Adrenal gland (tissue), 12 donors: ENCODE results near the gene VSX2. TPM values are rescaled to one million over a fixed set of nuclear protein-coding genes. Genes with fewer than 3 reads are reported as not detected.
A peak's percentile ranks its signal among the peaks of the same experiment; 100 is the strongest.

ENCODE experiments used
- DNase-seq, 7 donors: peaks; one replicate each; pipeline ENCODE4 v3.0.0-alpha.2; 2019 to 2020
- H3K27ac ChIP-seq, 5 donors: fragments of 200-600 bp; sonication (generic) in 4 of 5; 1 replicate in 3 of 5; 2 replicates in 2 of 5; pipeline versions ENCODE4 v1.5.1 to v1.8.0; 2016 to 2020; ENCODE audit warnings: mild to moderate bottlenecking in 1 of 5
- H3K27me3 ChIP-seq: fragments of 200-600 bp; 2 replicates; pipeline ENCODE4 v1.8.0; 2021
- H3K36me3 ChIP-seq, 2 donors: fragments of 200-600 bp; replicated peaks in 1 of 2; 1 replicate in 1 of 2; 2 replicates in 1 of 2; pipeline versions ENCODE4 v1.5.1 to v1.8.0; 2018 to 2022
- H3K4me1 ChIP-seq, 2 donors: fragments of 200-600 bp; replicated peaks in 1 of 2; 1 replicate in 1 of 2; 2 replicates in 1 of 2; pipeline versions ENCODE4 v1.5.1 to v1.8.0; 2018 to 2021
- H3K4me3 ChIP-seq, 4 donors: fragments of 200-600 bp; sonication (generic) in 3 of 4; one replicate each; pipeline ENCODE4 v1.5.1; 2016 to 2018
- H3K9me3 ChIP-seq, 3 donors: fragments of 200-600 bp; sonication (generic) in 1 of 3; replicated peaks in 1 of 3; 1 replicate in 2 of 3; 2 replicates in 1 of 3; pipeline versions ENCODE4 v1.5.1 to v1.8.0; 2016 to 2021
- POLR2A ChIP-seq, 2 donors: fragments of 450-650 bp; IDR thresholded peaks; one replicate each; pipeline ENCODE4 v1.6.1; 2017; ENCODE audit warnings: antibody characterized with exemption in 2 of 2, mild to moderate bottlenecking in 2 of 2, moderate library complexity in 1 of 2
- WGBS, 4 donors: extraction: QIAGEN DNeasy Blood & Tissue Kit in 2 of 4; methylation state at CpG; one replicate each; pipeline versions ENCODE4 v1.1.5 to v1.1.7; 2013 to 2017; 5-methylcytosine and 5-hydroxymethylcytosine counted together
- intact Hi-C, 2 donors: fragments of 100-400 bp; cut with DNase I; formaldehyde crosslinking; loops; one replicate each; pipeline versions ENCODE4 v1.14.1 to v1.15.0; 2022 to 2023
- polyA plus RNA-seq, 3 donors: library from polyadenylated mRNA; stranded (reverse); fragments of 200-250 nt in 2 of 3; fragments of 350-450 nt in 1 of 3; fragmentation: Illumina TruSeq in 1 of 3; extraction: RNeasy Lipid Tissue Mini Kit (QIAGEN cat#74804) in 1 of 3; gene quantifications; one replicate each; pipeline ENCODE4 v1.2.3, GENCODE V29; 2013 to 2014
- total RNA-seq, 9 donors: library from RNA; depleted of rRNA in 4 of 9; stranded (reverse); fragments of >200 nt in 4 of 9; fragments of 120-200 nt in 1 of 9; fragmentation: NEBNext Ultra II Directional in 1 of 9; extraction: Animal tissue kit (Norgen Biotek cat#: 25700) in 1 of 9; gene quantifications; one replicate each; pipeline versions ENCODE4 v1.1.0 to v1.2.4, GENCODE V29; 2013 to 2023
- TF ChIP-seq, protein P1 (sequence below), 6 experiments: fragments of 450-650 bp in 4 of 6; fragments of 200-600 bp in 2 of 6; sonication (generic) in 1 of 6; IDR thresholded peaks; 1 replicate in 5 of 6; 2 replicates in 1 of 6; pipeline versions ENCODE4 v1.5.1 to v1.8.0; 2016 to 2021; ENCODE audit warnings: antibody characterized with exemption in 6 of 6, mild to moderate bottlenecking in 2 of 6, moderate library complexity in 1 of 6
- donor health status: healthy with polysubstance abuse.
- donor health status: Bipolar disorder and iron deficiency.
- donor health status: DM: yes; HTN: yes; CAD: no.
- donor health status: DM: no; HTN: no; CAD: no.
- donor health status: DM: no; HTN: no; CAD: no.
- donor health status: DM: yes; HTN: yes; CAD: no.

VSX2 gene
- total and polyA plus RNA-seq, 12 donors: not detected

DNA sequence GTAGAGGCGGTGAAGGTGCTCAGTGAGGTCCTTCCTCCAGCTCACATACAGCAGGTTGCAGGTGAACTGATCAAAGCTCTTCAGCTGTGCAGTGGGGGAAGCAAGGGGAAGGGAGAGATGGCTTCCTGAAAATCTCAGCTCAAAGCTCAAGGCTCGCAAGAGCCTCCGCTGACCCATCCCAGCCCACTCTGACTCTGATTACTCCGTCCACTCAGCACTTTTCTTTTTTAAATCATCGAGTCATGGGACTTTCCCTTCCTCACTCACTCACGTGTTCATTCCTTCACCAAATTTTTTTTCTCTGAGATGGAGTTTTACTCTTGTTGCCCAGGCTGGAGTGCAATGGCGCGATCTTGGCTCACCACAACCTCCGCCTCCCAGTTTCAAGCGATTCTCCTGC, 58.7 kb downstream of the VSX2 start:
- TF ChIP-seq POLR2A (IDR thresholded peaks at IDR 0.05): no peak
- TF ChIP-seq, protein P1, sequence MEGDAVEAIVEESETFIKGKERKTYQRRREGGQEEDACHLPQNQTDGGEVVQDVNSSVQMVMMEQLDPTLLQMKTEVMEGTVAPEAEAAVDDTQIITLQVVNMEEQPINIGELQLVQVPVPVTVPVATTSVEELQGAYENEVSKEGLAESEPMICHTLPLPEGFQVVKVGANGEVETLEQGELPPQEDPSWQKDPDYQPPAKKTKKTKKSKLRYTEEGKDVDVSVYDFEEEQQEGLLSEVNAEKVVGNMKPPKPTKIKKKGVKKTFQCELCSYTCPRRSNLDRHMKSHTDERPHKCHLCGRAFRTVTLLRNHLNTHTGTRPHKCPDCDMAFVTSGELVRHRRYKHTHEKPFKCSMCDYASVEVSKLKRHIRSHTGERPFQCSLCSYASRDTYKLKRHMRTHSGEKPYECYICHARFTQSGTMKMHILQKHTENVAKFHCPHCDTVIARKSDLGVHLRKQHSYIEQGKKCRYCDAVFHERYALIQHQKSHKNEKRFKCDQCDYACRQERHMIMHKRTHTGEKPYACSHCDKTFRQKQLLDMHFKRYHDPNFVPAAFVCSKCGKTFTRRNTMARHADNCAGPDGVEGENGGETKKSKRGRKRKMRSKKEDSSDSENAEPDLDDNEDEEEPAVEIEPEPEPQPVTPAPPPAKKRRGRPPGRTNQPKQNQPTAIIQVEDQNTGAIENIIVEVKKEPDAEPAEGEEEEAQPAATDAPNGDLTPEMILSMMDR (IDR thresholded peaks at IDR 0.05): no peak
- no peak overlapping the region for H3K4me3 ChIP-seq
- WGBS, 4 donors: 92 to 95% (median 93%) methylated on average over 10 of the region's 10 CpGs
- H3K9me3 ChIP-seq: no peaks in the 10 kb centered on the region
- no peak overlapping the region for H3K27ac ChIP-seq
- DNase-seq: no peak
- H3K4me1 ChIP-seq: peaks cover 21 to 22% of the 10 kb centered on the region in 2 donors
- no peaks in the 10 kb centered on the region for H3K27me3 ChIP-seq
- intact Hi-C loops: no loop called here
- H3K36me3 ChIP-seq: peaks cover 0 to 49% of the 10 kb centered on the region in 2 donors

DNA sequence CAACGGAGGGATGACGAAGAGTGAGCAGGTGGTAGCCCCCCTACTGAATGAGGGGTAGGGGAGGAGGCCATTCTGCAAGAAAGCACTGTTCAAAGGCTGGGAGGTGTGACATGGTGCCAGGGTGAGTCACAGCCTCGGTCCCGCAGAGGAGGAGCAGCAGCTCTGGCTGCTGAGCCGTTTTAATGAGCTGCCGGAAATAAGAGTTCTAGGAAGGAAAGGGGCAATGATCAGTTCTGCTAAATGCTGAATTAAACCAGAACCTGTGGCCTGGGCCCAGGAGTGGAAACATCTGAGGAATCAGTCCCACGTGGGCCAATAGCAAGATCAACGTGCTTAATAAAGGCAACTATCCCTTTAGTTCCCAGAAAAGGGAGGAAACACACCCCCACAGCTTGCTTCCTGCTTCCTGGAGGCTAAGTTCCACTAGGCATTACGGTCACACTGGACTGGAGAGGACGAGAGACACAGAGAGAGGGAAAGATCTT, 59.9 kb downstream of the VSX2 start:
- Histone ChIP-seq H3K4me3 (no peak overlapping the region), H3K9me3 (no peaks in the 10 kb centered on the region), H3K4me1 (peaks cover 25 to 27% of the 10 kb centered on the region in 2 donors), H3K36me3 (peaks cover 0 to 42% of the 10 kb centered on the region in 2 donors), H3K27ac (peak overlapping the region in 3 of 5 donors; percentile 24 to 64 (median 50)), H3K27me3 (no peaks in the 10 kb centered on the region)
- TF ChIP-seq POLR2A (IDR thresholded peaks at IDR 0.05): no peak
- TF ChIP-seq, protein P1 (IDR thresholded peaks at IDR 0.05): no peak
- peak in 6 of 7 donors; percentile 36 to 79 (median 59) for DNase-seq
- intact Hi-C loops: no loop called here
- WGBS, 4 donors: 33 to 69% (median 55%) methylated on average over 8 to 10 of the region's 10 CpGs

DNA sequence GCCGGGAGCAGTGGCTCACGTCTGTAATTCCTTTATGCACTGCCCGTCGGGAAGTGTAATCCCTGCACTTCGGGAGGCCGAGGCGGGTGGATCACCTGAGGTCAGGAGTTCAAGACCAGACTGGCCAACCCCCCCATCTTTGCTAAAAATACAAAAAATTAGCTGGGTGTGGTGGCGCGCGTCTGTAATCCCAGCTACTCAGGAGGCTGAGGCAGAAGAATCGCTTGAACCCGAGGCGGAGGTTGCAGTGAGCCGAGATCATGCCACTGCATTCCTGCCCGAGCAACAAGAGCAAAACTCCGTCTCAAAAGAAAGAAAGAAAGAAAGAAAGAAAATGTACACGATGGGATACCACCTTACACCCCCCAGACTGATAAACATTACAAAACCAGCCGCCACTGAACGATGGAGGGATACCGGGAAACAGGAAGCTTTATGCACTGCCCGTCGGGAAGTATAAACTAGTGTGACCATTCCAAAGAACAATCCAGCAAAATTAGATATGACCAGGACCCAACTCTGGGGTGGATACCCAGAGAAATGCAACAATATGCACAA, 62.4 kb downstream of the VSX2 start:
- Histone ChIP-seq H3K27ac (peak overlapping the region in 2 of 5 donors; percentile 87), H3K4me1 (peaks cover 25 to 27% of the 10 kb centered on the region in 2 donors), H3K36me3 (peaks cover 0 to 19% of the 10 kb centered on the region in 2 donors), H3K4me3 (peak overlapping the region in 2 of 4 donors; percentile 78 to 98), H3K27me3 (no peaks in the 10 kb centered on the region), H3K9me3 (no peaks in the 10 kb centered on the region)
- WGBS, 4 donors: 26 to 32% (median 28%) methylated on average over 22 of the region's 22 CpGs
- no peak for DNase-seq
- intact Hi-C loops: no loop called here
- TF ChIP-seq, protein P1 (IDR thresholded peaks at IDR 0.05): no peak
- no peak for TF ChIP-seq POLR2A (IDR thresholded peaks at IDR 0.05)

DNA sequence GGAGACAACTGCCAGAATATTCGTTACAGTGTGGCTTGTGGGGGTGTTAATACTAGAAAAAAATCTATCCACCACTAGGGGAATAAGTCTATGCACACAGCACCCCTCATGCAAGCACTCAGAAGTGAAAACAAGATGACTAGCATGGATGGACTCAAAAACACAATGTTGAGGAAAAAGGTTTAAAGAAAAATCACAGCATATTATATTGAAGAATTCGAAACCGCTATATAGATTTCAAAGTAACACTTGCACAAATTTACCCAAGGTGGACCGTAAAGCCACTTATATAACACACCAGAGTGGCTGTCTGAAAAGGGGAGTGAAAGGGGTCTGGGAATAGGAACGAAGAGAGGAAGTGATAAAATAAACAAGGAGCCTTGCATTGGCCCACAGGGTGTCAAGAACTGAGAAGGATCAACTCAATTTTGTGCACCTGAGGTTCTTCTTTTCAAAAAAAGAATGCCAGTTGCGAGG, 62.9 kb downstream of the VSX2 start:
- peaks cover 0 to 14% of the 10 kb centered on the region in 2 donors for H3K36me3 ChIP-seq
- no peaks in the 10 kb centered on the region for H3K27me3 ChIP-seq
- TF ChIP-seq, protein P1 (IDR thresholded peaks at IDR 0.05): peak; percentile 37 to 64 (median 49)
- TF ChIP-seq POLR2A (IDR thresholded peaks at IDR 0.05): peak in 1 of 2 donors; percentile 1
- peak overlapping the region; percentile 33 to 98 (median 78) for H3K4me3 ChIP-seq
- H3K9me3 ChIP-seq: no peaks in the 10 kb centered on the region
- WGBS, 4 donors: 0 to 1% (median 1%) methylated on average over 6 of the region's 6 CpGs
- H3K4me1 ChIP-seq: peaks cover 25 to 27% of the 10 kb centered on the region in 2 donors
- peak overlapping the region; percentile 40 to 93 (median 87) for H3K27ac ChIP-seq
- intact Hi-C loops: no loop called here
- DNase-seq: no peak
